Measurements from ENCODE around the gene TRPM1. TPM values are rescaled to one million over a fixed set of nuclear protein-coding genes. Genes with fewer than 3 reads are reported as not detected.
A peak's percentile ranks its signal among the peaks of the same experiment; 100 is the strongest.

The TRPM1 gene
- total RNA-seq, 6 donors from 2014 or later: not detected

DNA sequence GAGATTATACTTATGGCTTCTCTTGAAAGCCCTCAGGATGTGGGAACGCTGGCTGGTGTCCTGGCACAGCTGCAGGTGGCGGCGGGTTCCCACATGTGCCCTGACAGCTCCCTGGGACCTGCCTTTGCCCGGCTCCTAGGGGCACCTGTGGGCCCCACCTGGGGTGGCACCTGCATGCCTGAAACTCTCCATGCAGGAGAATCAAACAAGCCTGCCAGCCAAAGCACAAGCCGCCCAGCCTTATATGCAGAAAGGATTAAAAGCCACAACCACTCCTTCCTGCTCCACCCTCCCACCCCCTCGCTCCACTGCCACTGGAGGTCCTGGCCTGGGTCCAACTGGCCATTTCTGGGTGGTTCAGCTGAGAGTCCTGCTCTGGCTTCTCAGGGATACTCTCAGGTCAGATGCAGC, 18.1 kb downstream of the TRPM1 start:
- H3K27ac ChIP-seq: no peak overlapping the region
- H3K27me3 ChIP-seq: no peaks in the 10 kb centered on the region
- no peaks in the 10 kb centered on the region for H3K9me3 ChIP-seq
- TF ChIP-seq, protein P1, sequence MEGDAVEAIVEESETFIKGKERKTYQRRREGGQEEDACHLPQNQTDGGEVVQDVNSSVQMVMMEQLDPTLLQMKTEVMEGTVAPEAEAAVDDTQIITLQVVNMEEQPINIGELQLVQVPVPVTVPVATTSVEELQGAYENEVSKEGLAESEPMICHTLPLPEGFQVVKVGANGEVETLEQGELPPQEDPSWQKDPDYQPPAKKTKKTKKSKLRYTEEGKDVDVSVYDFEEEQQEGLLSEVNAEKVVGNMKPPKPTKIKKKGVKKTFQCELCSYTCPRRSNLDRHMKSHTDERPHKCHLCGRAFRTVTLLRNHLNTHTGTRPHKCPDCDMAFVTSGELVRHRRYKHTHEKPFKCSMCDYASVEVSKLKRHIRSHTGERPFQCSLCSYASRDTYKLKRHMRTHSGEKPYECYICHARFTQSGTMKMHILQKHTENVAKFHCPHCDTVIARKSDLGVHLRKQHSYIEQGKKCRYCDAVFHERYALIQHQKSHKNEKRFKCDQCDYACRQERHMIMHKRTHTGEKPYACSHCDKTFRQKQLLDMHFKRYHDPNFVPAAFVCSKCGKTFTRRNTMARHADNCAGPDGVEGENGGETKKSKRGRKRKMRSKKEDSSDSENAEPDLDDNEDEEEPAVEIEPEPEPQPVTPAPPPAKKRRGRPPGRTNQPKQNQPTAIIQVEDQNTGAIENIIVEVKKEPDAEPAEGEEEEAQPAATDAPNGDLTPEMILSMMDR (IDR thresholded peaks at IDR 0.05): no peak
- TF ChIP-seq POLR2A (IDR thresholded peaks at IDR 0.05): no peak
- H3K4me3 ChIP-seq: no peak overlapping the region
- DNase-seq: peak in 1 of 2 donors; percentile 56
- peaks cover 9 to 16% (median 12%) of the 10 kb centered on the region in 4 donors for H3K4me1 ChIP-seq
- no peak for ATAC-seq (ENCODE audit: low FRiP score in 2 of 2)
- no peaks in the 10 kb centered on the region for H3K36me3 ChIP-seq
- 49 to 73% methylated on average over 4 to 6 of the region's 6 CpGs for WGBS, 2 donors

DNA sequence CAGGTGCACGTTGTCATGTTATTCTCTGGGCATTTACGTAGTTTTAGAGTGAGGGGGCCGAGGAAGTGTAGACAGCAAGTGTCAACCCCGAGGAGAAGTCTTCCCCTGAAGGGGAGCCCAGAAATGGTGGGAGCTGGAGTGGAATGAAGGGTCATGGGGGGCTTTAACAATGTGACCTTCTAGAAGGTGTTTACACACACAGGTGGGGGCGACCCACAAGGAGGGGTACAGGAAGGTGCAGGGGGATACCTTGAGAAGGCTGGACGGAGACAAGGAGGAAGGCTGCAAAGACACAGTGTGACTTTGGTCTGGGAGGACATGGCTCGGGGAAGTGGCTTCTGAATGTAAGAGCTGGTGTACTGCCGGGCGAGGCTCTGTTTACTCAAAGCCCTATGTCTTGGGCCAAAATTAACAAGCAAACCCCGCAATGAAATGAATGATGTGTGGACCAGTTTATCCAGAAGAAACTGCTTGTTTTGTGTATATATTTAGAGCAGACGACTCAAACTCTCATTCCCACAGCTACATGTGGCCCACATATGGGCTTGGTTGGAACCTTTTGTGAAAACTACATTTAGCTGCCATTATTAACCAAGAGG, 18.7 kb downstream of the TRPM1 start:
- H3K36me3 ChIP-seq: no peaks in the 10 kb centered on the region
- DNase-seq (no peak), ATAC-seq (ENCODE audit: low FRiP score in 2 of 2) (no peak)
- no peak for TF ChIP-seq POLR2AphosphoS5 (IDR thresholded peaks at IDR 0.05)
- TF ChIP-seq EP300 (IDR thresholded peaks at IDR 0.05): no peak
- no peak for TF ChIP-seq POLR2A (IDR thresholded peaks at IDR 0.05)
- TF ChIP-seq, protein P1 (IDR thresholded peaks at IDR 0.05): no peak
- 64 to 73% methylated on average over 11 of the region's 11 CpGs for WGBS, 2 donors
- no peak overlapping the region for H3K27ac ChIP-seq
- no peak overlapping the region for H3K4me3 ChIP-seq
- H3K4me1 ChIP-seq: peaks cover 9 to 16% (median 12%) of the 10 kb centered on the region in 4 donors
- no peaks in the 10 kb centered on the region for H3K27me3 ChIP-seq
- no peaks in the 10 kb centered on the region for H3K9me3 ChIP-seq

DNA sequence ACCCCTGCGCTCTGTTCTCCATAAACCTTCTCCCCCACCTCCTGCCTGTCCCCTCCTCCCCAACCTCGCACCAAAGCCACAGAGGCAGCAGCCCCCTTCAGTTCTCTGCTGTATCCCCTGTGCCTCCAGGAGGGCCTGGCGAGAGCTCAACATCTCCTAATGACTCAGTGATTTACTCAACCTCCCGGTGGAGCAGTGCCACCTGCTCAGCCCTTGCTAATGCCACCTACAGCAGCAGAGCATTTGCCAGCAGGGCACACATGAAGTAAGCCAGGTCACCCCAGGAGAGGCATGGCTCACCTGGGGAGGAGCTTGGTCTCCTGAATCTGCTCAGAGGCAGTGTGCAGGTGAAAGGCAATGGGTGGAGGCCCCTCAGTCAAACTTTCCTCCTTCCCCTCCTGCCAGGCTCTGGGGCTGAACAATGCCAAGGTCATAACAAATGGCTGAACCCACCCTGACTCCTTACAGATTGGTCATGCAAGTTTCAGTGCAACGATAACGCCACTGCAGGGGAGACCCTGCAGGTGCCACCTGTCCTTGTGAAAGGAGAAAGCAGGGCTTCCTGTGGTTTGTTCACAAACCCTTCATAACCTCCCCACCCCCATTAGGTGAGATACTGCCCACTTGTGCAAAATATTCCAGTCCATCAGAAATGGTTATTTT, 19.8 kb downstream of the TRPM1 start:
- peak in 1 of 2 donors; percentile 23 for ATAC-seq (ENCODE audit: low FRiP score in 2 of 2)

DNA sequence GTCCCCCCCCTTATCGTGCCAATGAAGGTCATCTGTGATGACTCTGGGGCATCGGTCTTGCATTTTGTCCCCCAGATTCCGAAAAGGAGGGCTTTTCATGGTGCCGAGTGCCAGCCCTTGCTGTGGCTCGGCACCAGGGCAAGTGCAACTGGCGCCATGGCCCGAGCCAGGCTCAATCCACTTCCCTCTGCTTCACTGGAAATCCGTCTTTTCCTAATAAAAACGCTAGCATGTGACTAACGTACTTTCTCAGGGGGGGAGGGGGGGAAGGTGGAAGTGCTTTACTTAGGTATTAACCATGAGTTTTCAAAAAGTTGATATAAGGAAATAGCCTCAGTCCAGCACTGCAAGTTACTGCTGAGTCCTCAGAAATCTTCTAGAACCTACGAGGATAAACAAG, 20.5 kb downstream of the TRPM1 start:
- Histone ChIP-seq H3K4me3 (peak overlapping the region in 3 of 4 donors; percentile 25 to 35 (median 28)), H3K27ac (peak overlapping the region in 1 of 4 donors; percentile 35), H3K9me3 (no peaks in the 10 kb centered on the region), H3K4me1 (peaks cover 9 to 16% (median 12%) of the 10 kb centered on the region in 4 donors), H3K27me3 (no peaks in the 10 kb centered on the region), H3K36me3 (no peaks in the 10 kb centered on the region)
- ATAC-seq (ENCODE audit: low FRiP score in 2 of 2) (no peak), DNase-seq (no peak)
- WGBS, 2 donors: 53 to 55% methylated on average over 11 of the region's 11 CpGs
- no peak for TF ChIP-seq EP300 (IDR thresholded peaks at IDR 0.05)
- TF ChIP-seq POLR2AphosphoS5 (IDR thresholded peaks at IDR 0.05): no peak
- no peak for TF ChIP-seq POLR2A (IDR thresholded peaks at IDR 0.05)
- TF ChIP-seq, protein P1 (IDR thresholded peaks at IDR 0.05): no peak

More for the DNA sequence above, 19.8 kb downstream of the TRPM1 start:
- H3K9me3 ChIP-seq: no peaks in the 10 kb centered on the region
- TF ChIP-seq EP300 (IDR thresholded peaks at IDR 0.05) (no peak), POLR2AphosphoS5 (IDR thresholded peaks at IDR 0.05) (no peak), POLR2A (IDR thresholded peaks at IDR 0.05) (no peak)
- TF ChIP-seq, protein P1 (IDR thresholded peaks at IDR 0.05): no peak
- H3K27ac ChIP-seq: no peak overlapping the region
- no peak overlapping the region for H3K4me3 ChIP-seq
- H3K27me3 ChIP-seq: no peaks in the 10 kb centered on the region
- DNase-seq: peak in 1 of 2 donors; percentile 33
- 74 to 78% methylated on average over 6 of the region's 6 CpGs for WGBS, 2 donors
- no peaks in the 10 kb centered on the region for H3K36me3 ChIP-seq
- peaks cover 9 to 16% (median 12%) of the 10 kb centered on the region in 4 donors for H3K4me1 ChIP-seq
